ENCODE data around the gene SLC4A7.

DNA sequence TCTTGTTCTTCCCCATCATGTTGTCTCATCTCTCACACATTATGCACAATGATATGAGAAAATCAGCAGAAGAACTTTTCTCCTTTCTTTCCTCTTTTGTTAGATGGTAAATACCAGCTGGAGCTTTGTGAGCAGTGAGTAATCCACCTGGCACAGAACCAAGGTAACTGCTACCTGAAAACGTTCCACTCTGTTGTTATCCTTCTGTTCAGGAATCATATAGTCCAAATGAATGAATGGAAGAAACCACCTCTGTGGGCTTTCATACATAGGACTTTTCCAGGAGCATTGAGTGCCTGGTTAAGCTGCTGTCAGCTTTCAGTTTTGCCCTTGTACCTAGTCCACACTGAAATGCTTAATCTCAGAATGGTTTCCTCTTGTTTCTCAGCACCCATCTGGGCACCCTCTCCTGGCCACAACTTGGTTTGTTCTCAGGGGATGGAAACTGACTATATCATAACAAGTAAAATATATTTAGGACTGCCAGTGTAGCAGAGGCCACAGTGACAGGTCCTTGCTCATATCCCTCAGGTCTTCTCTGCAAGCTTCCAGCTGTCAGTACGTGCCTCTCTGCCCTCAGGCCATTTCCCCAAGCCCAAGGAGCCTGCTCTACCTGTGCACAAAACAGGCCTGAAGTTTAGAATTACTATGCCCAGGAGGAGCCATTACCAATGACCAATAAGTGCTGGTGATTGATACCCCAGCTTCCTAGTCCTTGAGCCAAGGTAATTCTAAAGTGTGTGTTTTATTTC, 23.5 kb upstream of the SLC4A7 start:
- TF ChIP-seq POLR2A (IDR thresholded peaks at IDR 0.05; ENCODE audit: low read depth, low read length) (no peak), EZH2 (IDR thresholded peaks at IDR 0.05; ENCODE audit: borderline replicate concordance, low read depth, low read length, severe bottlenecking) (no peak)

All from endothelial cell of umbilical vein (primary cell).